ENCODE measurements around the gene MITF. TPM values are rescaled to one million over a fixed set of nuclear protein-coding genes. Genes with fewer than 3 reads are reported as not detected.
A peak's percentile ranks its signal among the peaks of the same experiment; 100 is the strongest.

MITF gene
- total RNA-seq, 1 donor from 2014 or later = 71.0 TPM

DNA sequence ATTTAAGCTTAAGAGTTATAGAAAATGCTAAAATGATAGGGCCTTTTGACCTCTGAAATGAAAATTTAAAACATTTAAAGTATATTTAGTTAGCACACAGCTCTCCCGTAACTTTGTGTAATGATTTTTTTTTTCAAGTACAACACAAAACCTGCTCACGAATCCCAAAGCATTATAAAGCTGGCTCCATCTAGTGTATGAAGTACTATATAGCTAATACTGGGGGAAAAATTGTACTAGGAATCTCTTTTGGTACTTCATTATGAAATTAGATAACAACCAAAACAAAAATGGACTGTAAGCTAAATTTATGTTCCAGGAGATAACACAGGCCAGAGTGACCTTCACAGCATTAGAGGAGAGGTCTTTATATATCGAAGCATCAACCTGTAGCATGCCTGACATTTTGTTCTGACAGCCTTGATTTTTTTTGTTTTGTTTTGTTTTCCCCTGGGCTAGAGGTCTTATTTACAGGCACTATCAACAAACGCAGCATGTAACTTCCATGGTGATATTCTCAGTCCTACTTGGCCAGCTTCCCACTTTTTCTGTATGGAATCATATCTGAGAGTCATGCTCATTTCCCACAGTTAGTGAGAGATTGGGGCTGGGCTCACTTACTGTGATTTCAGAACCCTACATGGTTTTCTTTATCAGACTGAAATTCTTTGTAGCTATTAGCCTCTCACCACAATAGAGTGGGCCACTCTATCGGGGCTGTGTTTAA, 116.3 kb downstream of the MITF start:
- ATAC-seq (peak; percentile 65), DNase-seq (ENCODE audit: missing footprints) (no peak)
- intact Hi-C loops (cut with DNase I) = loop anchor here (2.0 to 5.0 kb wide), 4 partner anchors 38 to 165 kb away; partner anchors contain the start of gene MITF

GRCh38 chr3:69856965-69857705, 117.9 kb downstream of the MITF start:
- intact Hi-C loops (cut with DNase I) = loop anchor here (5.0 kb wide), 3 partner anchors 40 to 120 kb away; partner anchors contain the start of gene MITF
- ATAC-seq = peak; percentile 53
- no peak for DNase-seq (ENCODE audit: missing footprints)

DNA sequence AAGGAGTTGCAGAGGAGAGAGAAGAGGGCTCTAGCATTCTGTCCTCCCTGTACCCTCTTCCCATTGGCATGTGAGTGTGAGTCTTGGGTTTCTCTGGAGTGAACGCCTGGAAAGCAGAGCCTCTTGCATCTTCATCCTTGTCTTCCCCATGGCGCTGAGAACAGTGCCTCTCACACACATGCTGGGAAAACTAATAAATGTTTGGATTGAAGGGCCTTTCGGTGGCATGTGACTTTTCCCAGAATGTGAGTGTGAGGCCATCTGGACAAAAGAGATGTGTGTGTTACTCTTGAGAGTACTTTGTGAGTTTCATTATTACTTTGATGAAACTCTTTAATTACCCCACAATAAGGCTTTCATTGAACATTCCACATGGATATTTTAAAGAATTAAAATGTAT, 122.3 kb downstream of the MITF start:
- intact Hi-C loops (cut with DNase I) = no loop called here
- ATAC-seq (no peak), DNase-seq (ENCODE audit: missing footprints) (no peak)

DNA sequence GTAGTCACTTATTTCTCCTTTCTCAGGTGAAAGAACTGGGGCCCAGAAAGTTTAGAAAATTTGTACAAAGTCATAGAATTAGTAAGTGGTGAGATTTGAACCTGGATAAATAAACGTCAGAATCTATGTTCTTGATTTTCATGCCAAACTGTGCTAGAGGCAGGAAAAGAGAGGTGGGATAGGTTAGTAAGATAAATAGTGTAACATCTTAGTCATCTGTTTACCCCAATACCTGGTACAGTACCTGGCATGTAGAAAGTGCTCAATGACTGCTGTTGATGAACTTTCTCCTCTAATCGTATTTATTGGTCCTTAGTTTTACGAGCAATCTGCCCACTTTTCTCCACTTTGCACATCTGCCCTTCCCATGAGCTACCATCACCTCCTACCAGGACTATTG, 124.9 kb downstream of the MITF start:
- ATAC-seq (no peak), DNase-seq (ENCODE audit: missing footprints) (no peak)
- intact Hi-C loops (cut with DNase I) = no loop called here

GRCh38 chr3:69864766-69865165, 125.5 kb downstream of the MITF start:
- ATAC-seq (no peak), DNase-seq (ENCODE audit: missing footprints) (no peak)
- intact Hi-C loops (cut with DNase I) = no loop called here

DNA sequence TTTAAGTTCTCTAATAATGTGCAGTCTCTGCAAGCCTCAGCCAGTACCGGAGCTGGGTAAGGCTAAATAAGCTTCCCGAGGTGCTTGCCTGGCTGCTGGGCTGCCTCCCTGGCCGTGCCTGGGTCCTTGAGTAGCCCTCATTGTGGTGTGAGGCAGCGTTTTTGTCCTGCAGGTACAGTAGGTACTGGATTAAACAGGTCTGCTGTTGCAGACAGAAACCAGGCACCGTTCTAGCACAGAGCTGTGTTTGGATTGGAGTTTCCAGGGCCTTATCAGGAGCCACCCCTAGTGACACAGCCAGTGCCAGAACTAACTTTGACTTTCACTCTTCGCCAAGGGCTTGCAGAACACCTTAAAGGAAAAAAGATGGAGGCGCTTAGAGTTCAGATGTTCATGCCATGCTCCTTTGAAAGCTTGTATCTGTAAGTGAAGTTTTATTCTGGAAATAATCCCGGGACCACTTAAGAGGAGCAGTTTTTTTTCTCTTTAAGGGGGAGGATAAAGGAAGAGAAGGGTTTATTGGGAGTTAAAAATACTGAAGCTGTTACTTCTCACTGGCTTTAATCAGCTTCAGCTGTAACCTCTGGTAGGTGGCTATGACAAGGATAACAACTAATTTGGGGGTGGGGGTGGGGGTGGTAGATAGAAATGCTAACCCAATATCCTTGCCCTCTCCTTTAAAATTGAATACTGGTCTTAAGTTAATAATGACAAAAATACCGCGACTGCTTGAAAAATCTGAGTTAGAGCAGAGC, 126.8 kb downstream of the MITF start:
- intact Hi-C loops (cut with DNase I) = no loop called here
- DNase-seq (ENCODE audit: missing footprints) (no peak), ATAC-seq (peak; percentile 98)

DNA sequence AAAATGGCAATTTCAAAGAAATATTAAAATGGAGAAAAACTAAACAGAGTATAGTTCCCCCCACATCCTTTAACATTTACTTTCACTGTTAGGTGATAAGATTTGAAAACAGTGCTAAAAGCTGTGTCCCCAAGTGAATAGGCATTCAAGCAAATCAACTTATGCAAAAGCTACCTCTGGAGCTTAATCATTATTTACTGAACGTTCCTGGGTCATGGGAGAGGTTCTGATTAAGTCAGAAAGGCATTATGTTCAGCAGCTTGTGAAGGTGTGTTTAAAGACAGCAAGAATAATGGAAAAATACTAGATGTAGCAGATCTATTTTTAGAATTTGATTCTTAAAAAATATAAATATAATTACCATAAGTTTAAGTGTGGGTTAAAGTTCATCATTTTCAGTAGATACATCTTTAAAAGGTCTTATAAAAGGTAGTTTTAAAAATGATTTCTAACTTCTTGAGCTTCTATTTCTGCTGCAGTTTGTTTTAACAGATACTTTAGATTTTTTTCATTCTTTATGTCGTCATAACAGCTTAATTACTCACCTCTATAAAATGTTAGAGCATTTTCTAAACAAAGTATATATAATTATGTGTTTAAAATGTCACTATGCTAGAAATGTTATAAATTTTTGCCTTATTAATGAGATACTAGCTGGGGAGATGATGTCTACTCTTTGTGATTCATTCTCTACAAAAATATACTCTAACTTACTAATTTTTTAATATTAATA, 127.9 kb downstream of the MITF start:
- ATAC-seq = no peak
- intact Hi-C loops (cut with DNase I) = no loop called here
- DNase-seq (ENCODE audit: missing footprints) = no peak

DNA sequence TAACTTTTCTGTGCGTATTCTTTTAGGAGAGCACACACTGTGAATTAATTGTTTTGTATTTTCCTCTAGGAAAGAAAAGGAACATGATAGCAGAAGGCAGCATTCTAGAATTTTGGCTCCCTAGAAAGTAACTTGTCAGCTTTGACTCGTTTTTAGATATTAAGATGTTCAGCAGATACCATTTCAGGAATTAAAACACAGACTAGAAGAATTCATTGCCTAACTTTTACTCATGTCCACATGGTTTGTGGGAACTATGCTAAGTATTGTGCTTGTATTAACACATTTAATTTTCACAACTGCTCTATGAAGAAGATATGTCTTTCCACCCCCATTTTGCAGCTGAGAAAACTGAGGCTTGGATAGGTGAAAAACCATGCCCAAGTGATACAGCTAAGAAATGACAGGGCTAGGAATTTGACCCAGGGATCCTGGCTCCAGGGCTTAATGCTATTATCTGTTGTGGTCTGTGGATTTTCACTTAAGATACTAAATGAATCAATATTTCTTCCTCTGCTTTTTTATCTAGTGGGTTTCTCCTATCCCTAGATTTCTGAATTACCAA, 128.8 kb downstream of the MITF start:
- ATAC-seq (no peak), DNase-seq (ENCODE audit: missing footprints) (no peak)
- intact Hi-C loops (cut with DNase I) = no loop called here

DNA sequence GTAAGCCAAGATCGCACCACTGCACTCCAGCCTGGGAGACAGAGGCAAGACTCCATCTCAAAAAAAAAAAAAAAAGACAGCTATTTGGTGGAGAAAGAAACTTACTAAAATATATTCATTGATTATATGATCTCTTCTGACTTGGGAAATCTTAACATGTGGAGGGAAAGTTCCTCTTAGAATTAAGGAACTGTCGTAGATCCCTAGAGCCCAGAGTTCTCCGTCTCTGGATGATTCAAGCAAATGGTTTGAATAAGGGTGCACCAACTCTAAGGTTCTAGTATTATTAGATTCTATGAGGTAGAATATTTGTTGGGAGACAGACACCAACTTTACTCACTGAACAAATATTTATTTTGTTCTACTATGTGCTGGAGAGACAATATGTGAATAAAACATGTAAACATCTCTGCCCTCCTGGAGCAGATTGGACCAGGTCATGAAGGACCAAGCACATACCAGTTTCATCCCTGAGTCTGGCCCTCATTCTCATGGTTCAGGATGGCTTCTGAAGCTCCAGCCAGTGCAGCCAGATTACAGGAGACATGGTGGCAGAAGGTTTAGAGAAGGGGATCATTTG, 129.7 kb downstream of the MITF start:
- ATAC-seq (no peak), DNase-seq (ENCODE audit: missing footprints) (no peak)
- intact Hi-C loops (cut with DNase I) = no loop called here

DNA sequence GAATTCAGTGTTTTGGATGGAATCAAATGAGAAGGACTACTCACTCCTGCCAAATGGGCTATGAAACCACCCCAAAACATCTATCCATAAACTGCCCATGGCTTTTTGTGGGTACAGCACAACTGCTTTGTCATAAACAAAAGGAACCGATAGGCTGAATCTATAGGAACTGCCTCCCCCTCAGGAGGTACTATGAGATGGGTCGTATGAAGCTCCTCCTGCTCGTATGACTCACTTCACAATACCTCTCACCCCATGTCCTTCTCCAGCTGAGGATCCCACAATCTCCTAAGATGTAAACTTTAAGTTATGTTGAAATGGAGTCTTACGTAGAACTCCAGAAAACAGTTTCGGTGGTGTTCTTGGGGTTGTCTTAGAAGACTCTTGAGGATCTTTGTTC, 130.4 kb downstream of the MITF start:
- intact Hi-C loops (cut with DNase I) = loop anchor here (5.0 kb wide), 1 partner anchor 58 kb away; no protein-coding TSS in a partner anchor
- ATAC-seq (no peak), DNase-seq (ENCODE audit: missing footprints) (no peak)

DNA sequence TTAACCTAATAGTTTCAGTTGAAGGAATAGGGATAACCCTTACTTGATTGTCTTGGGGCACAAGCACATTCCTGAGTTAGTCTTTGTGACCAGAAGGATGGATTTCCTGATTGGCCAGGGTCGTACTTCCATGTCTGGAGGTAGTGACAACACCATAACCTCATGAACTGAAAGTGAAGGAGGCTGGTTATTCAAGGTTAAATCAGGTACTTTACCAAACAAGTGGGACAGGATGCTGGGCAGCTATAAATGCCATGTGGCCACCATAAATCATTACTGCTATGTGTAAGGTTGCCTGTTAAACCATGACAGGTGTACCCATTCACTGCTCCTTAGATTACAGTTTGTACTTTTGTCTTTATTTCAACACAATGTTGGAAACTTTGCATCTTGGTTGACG, 132.0 kb downstream of the MITF start:
- ATAC-seq = no peak
- intact Hi-C loops (cut with DNase I) = loop anchor here (5.0 kb wide), 1 partner anchor 56 kb away; no protein-coding TSS in a partner anchor
- no peak for DNase-seq (ENCODE audit: missing footprints)

GRCh38 chr3:69871868-69872267, 132.6 kb downstream of the MITF start:
- intact Hi-C loops (cut with DNase I) = loop anchor here (5.0 kb wide), 1 partner anchor 55 kb away; no protein-coding TSS in a partner anchor
- peak; percentile 48 for ATAC-seq

DNA sequence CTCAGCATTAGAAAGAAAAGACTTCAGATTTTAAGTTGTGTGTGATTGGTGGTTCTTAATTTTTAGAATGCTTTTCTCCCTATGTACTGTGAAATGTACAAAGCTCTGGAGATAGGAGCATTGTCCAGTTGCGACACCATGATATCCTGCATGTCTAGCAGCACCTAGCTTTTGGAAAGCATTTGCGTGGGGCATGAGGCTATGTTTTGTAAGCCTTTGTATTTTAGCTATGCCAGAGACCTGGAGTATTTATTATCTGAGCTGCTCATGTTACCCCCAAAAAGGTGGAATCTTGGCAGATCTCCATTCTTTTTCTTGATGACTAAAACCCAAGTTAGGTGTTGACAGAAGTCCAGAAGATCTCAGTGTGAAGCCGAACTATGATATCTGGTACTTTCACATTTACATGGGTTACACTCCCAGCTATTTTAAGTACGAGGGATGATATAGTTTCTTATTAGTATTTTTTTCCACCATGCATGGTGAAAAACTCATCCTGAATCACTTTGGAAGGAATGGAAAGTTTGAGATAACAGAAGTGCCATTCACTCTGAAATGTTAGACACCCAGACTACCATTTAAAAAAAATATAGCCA, 133.6 kb downstream of the MITF start:
- intact Hi-C loops (cut with DNase I) = loop anchor here (5.0 kb wide), 1 partner anchor 54 kb away; no protein-coding TSS in a partner anchor
- peak; percentile 79 for ATAC-seq
- DNase-seq (ENCODE audit: missing footprints) = no peak

More at GRCh38 chr3:69871868-69872267, 132.6 kb downstream of the MITF start:
- no peak for DNase-seq (ENCODE audit: missing footprints)

- intact Hi-C loops (cut with DNase I) = no loop called here
- ATAC-seq (no peak), DNase-seq (ENCODE audit: missing footprints) (no peak)
Measured at GRCh38 chr3:69876073-69876472, 136.8 kb downstream of the MITF start.

GRCh38 chr3:69878254-69878653, 139.0 kb downstream of the MITF start:
- no peak for DNase-seq (ENCODE audit: missing footprints)
- intact Hi-C loops (cut with DNase I) = no loop called here
- ATAC-seq = no peak

DNA sequence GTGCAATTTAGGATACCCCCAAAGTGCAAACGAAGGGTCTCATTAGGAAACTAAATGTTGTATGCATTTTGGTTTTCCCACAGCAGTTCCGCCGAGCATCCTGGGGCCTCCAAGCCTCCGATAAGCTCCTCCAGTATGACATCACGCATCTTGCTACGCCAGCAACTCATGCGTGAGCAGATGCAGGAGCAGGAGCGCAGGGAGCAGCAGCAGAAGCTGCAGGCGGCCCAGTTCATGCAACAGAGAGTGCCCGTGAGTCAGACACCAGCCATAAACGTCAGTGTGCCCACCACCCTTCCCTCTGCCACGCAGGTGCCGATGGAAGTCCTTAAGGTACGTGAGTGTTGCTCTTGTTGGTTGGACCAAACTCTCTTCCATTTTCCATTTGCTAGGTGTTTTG, 139.8 kb downstream of the MITF start:
- intact Hi-C loops (cut with DNase I) = no loop called here
- DNase-seq (ENCODE audit: missing footprints) (peak; percentile 58), ATAC-seq (no peak)

- DNase-seq (ENCODE audit: missing footprints) = no peak
- intact Hi-C loops (cut with DNase I) = no loop called here
- ATAC-seq = no peak
Measured at GRCh38 chr3:69880069-69880640, 140.9 kb downstream of the MITF start.

Measured in Right ventricle myocardium inferior (tissue), 1 donor.